Cardiac muscle cell (in vitro differentiated cells and primary cell): Measurements from ENCODE around the gene PCK1. TPM values are rescaled to one million over a fixed set of nuclear protein-coding genes. Genes with fewer than 3 reads are reported as not detected.

Experiments used
- DNase-seq, 2 donors: peaks; one replicate each; pipeline versions ENCODE4 v3.0.0 to v3.0.0-alpha.2; 2010 to 2017; ENCODE audit warnings: low read depth in 1 of 2, low spot score in 1 of 2
- H3K27ac ChIP-seq: fragments of 200-600 bp; sonication (generic); 2 replicates; pipeline ENCODE4 v1.5.1; 2016
- H3K27me3 ChIP-seq: fragments of 200-600 bp; sonication (generic); 2 replicates; pipeline ENCODE4 v1.6.0; 2016; ENCODE audit warnings: control low read depth
- H3K36me3 ChIP-seq: fragments of 200-600 bp; sonication (generic); 2 replicates; pipeline ENCODE4 v1.5.1; 2016; ENCODE audit warnings: control low read depth
- H3K4me1 ChIP-seq: fragments of 200-600 bp; sonication (generic); 2 replicates; pipeline ENCODE4 v1.8.1; 2017; ENCODE audit warnings: low read depth, mild to moderate bottlenecking, mixed run types
- H3K4me3 ChIP-seq: fragments of 200-600 bp; sonication (generic); 2 replicates; pipeline ENCODE4 v1.5.1; 2016; ENCODE audit warnings: mild to moderate bottlenecking
- H3K9me3 ChIP-seq: fragments of 200-600 bp; sonication (generic); 2 replicates; pipeline ENCODE4 v1.5.1; 2017; ENCODE audit warnings: low read depth, mild to moderate bottlenecking, control low read depth
- CTCF ChIP-seq: IDR thresholded peaks from 2 replicates; pipeline ENCODE4 v1.5.1; 2012; ENCODE audit warnings: low read depth, mild to moderate bottlenecking, low read length
- polyA plus RNA-seq: library from polyadenylated mRNA; unstranded; fragments of >200 nt; fragmentation: Nextera tagmentation; extraction: Ambion mirVana; gene quantifications from 2 replicates; pipeline ENCODE4 v1.2.1, GENCODE V29; 2016
- total RNA-seq: library from RNA; depleted of rRNA; stranded (reverse); fragments of >200 nt; gene quantifications from 2 replicates; pipeline ENCODE4 v1.2.3, GENCODE V29; 2016

PCK1 gene
- total and polyA plus RNA-seq, 2 experiments from 2014 or later: 1.6 TPM; not detected in 1

- H3K36me3 ChIP-seq: no peaks in the 10 kb centered on the region
- H3K4me1 ChIP-seq: no peaks in the 10 kb centered on the region
- no peaks in the 10 kb centered on the region for H3K27me3 ChIP-seq
- no peak overlapping the region for H3K27ac ChIP-seq
- H3K4me3 ChIP-seq: no peak overlapping the region
- no peaks in the 10 kb centered on the region for H3K9me3 ChIP-seq
- no peak for TF ChIP-seq CTCF
- no peak for DNase-seq
Measured at GRCh38 chr20:57545927-57546662, 14.8 kb upstream of the PCK1 start.

- H3K4me1 ChIP-seq: no peaks in the 10 kb centered on the region
- no peaks in the 10 kb centered on the region for H3K9me3 ChIP-seq
- no peaks in the 10 kb centered on the region for H3K27me3 ChIP-seq
- no peak for TF ChIP-seq CTCF
- H3K36me3 ChIP-seq: no peaks in the 10 kb centered on the region
- no peak overlapping the region for H3K4me3 ChIP-seq
- H3K27ac ChIP-seq: no peak overlapping the region
- DNase-seq: no peak
Measured at GRCh38 chr20:57546956-57547649, 13.8 kb upstream of the PCK1 start.

- no peaks in the 10 kb centered on the region for H3K36me3 ChIP-seq
- no peaks in the 10 kb centered on the region for H3K9me3 ChIP-seq
- H3K27me3 ChIP-seq: no peaks in the 10 kb centered on the region
- H3K27ac ChIP-seq: no peak overlapping the region
- no peaks in the 10 kb centered on the region for H3K4me1 ChIP-seq
- DNase-seq: peak; percentile 8 to 28
- H3K4me3 ChIP-seq: no peak overlapping the region
- no peak for TF ChIP-seq CTCF
Measured at GRCh38 chr20:57548177-57549058, 12.5 kb upstream of the PCK1 start.

- Histone ChIP-seq H3K27ac (no peak overlapping the region), H3K9me3 (no peaks in the 10 kb centered on the region), H3K36me3 (no peaks in the 10 kb centered on the region), H3K4me1 (no peaks in the 10 kb centered on the region), H3K27me3 (no peaks in the 10 kb centered on the region), H3K4me3 (no peak overlapping the region)
- no peak for TF ChIP-seq CTCF
- DNase-seq: no peak
Measured at GRCh38 chr20:57552471-57552870, 8.4 kb upstream of the PCK1 start.

GRCh38 chr20:57553376-57554018 lies 7.4 kb upstream of the PCK1 start:
- Histone ChIP-seq H3K4me3 (no peak overlapping the region), H3K27me3 (no peaks in the 10 kb centered on the region)
- TF ChIP-seq CTCF: no peak

More at GRCh38 chr20:57553376-57554018, 7.4 kb upstream of the PCK1 start:
- Histone ChIP-seq H3K27ac (no peak overlapping the region), H3K4me1 (no peaks in the 10 kb centered on the region), H3K9me3 (no peaks in the 10 kb centered on the region), H3K36me3 (no peaks in the 10 kb centered on the region)
- no peak for DNase-seq
